K562 (cell line): Measurements from ENCODE around the gene SULT2B1. TPM values are rescaled to one million over a fixed set of nuclear protein-coding genes. Genes with fewer than 3 reads are reported as not detected.
A peak's percentile ranks its signal among the peaks of the same experiment; 100 is the strongest.

Experiments
- BCOR ChIP-seq: fragments of 450-650 bp; IDR thresholded peaks from 2 replicates; pipeline ENCODE4 v1.6.1; 2016
- HDAC8 ChIP-seq: fragments of 450-650 bp; IDR thresholded peaks from 2 replicates; pipeline ENCODE4 v1.6.1; 2016; ENCODE audit warnings: mild to moderate bottlenecking, missing genetic modification characterization, moderate library complexity, missing compliant biosample characterization
- HDGF ChIP-seq: fragments of 450-650 bp; IDR thresholded peaks from 2 replicates; pipeline ENCODE4 v1.6.1; 2016
- HMBOX1 ChIP-seq: sonication (generic); IDR thresholded peaks from 2 replicates; pipeline ENCODE4 v1.6.1; 2016
- HOMEZ ChIP-seq: fragments of 250-450 bp; sonication (Bioruptor Pico); IDR thresholded peaks from 2 replicates; pipeline ENCODE4 v1.4.0; 2020; ENCODE audit warnings: mild to moderate bottlenecking, moderate library complexity
- NFRKB ChIP-seq: fragments of 450-650 bp; IDR thresholded peaks from 2 replicates; pipeline ENCODE4 v1.6.1; 2016; ENCODE audit warnings: low read depth
- NFYB ChIP-seq: IDR thresholded peaks from 2 replicates; pipeline ENCODE4 v1.6.1; 2011; ENCODE audit warnings: mild to moderate bottlenecking, moderate library complexity; ENCODE audit not compliant: insufficient read length; ENCODE audit errors: extremely low read depth
- RBM22 ChIP-seq: fragments of 200-400 bp; formaldehyde crosslinking; IDR thresholded peaks from 2 replicates; pipeline ENCODE4 v1.6.1; 2018; ENCODE audit warnings: low read length, low read depth; ENCODE audit not compliant: poor library complexity, severe bottlenecking
- SMARCA5 ChIP-seq: fragments of 450-650 bp; IDR thresholded peaks from 2 replicates; pipeline ENCODE4 v1.6.1; 2016
- TGIF2 ChIP-seq: sonication (generic); formaldehyde crosslinking; IDR thresholded peaks from 2 replicates; pipeline ENCODE4 v1.8.1; 2022; ENCODE audit warnings: mild to moderate bottlenecking, missing genetic modification reagents, moderate library complexity
- TSC22D4 ChIP-seq: fragments of 450-650 bp; IDR thresholded peaks from 2 replicates; pipeline ENCODE4 v1.6.1; 2016; ENCODE audit warnings: missing genetic modification characterization, missing biosample characterization, control low read depth
- ZNF639 ChIP-seq, 2 experiments: fragments of 200-800 bp in 1 of 2; sonication (Bioruptor generic) in 1 of 2; sonication (generic) in 1 of 2; formaldehyde crosslinking in 1 of 2; IDR thresholded peaks in 1 of 2; conservative IDR thresholded peaks in 1 of 2; 2 replicates each; pipeline versions ENCODE4 v1.5.0 to v1.6.1; 2016 to 2020; ENCODE audit warnings: missing compliant biosample characterization in 1 of 2, missing genetic modification characterization in 1 of 2, missing genetic modification reagents in 1 of 2
- polyA plus RNA-seq, 8 experiments: library from polyadenylated mRNA; depleted of rRNA in 4 of 8; stranded (reverse) in 5 of 8; unstranded in 3 of 8; fragments of >200 nt; fragmentation: Nextera tagmentation in 2 of 8; fragmentation: Illumina TruSeq in 1 of 8; extraction: Ambion mirVana in 2 of 8; extraction: Trizol in 1 of 8; gene quantifications; 2 replicates each; pipeline versions ENCODE4 v1.2.1 to v1.2.3, GENCODE V29; 2011 to 2014; ENCODE audit warnings: inconsistent platforms in 1 of 8, missing spikeins in 1 of 8
- total RNA-seq, 7 experiments: library from RNA; depleted of rRNA in 6 of 7; stranded (reverse); fragments of >200 nt in 6 of 7; fragmentation: Illumina TruSeq in 2 of 7; extraction: Trizol in 2 of 7; gene quantifications; 2 replicates each; pipeline versions ENCODE4 v1.2.1 to v1.2.3, GENCODE V29; 2011 to 2021; ENCODE audit warnings: low replicate concordance in 1 of 7
- TF ChIP-seq, protein P1 (sequence below): fragments of 250-450 bp; sonication (Bioruptor Pico); IDR thresholded peaks from 2 replicates; pipeline ENCODE4 v1.5.0; 2021
- TF ChIP-seq, protein P2 (sequence below), 2 experiments: fragments of 450-650 bp in 1 of 2; IDR thresholded peaks; 2 replicates each; pipeline ENCODE4 v1.6.1; 2011 to 2017; ENCODE audit warnings: low read depth in 2 of 2, antibody characterized with exemption in 1 of 2, borderline replicate concordance in 1 of 2, low read length in 1 of 2, mild to moderate bottlenecking in 1 of 2, mixed read lengths in 1 of 2; ENCODE audit not compliant: control insufficient read depth in 1 of 2
- TF ChIP-seq, protein P3 (sequence below): fragments of 450-650 bp; IDR thresholded peaks from 2 replicates; pipeline ENCODE4 v1.7.0; 2016; ENCODE audit warnings: borderline replicate concordance

The SULT2B1 gene
- total and polyA plus RNA-seq, 9 of the 15 experiments (the other 6 are each of a cell fraction or from before 2014, with no cell fraction given), result 0.09 to 0.62 (median 0.22) TPM; not detected in 2

- TF ChIP-seq ZNF639 (CRISPR knock-in tag; conservative IDR thresholded peaks at IDR 0.05 in 1 of 2, IDR thresholded peaks at IDR 0.05 in 1 of 2), result no peak
- TF ChIP-seq, protein P1, sequence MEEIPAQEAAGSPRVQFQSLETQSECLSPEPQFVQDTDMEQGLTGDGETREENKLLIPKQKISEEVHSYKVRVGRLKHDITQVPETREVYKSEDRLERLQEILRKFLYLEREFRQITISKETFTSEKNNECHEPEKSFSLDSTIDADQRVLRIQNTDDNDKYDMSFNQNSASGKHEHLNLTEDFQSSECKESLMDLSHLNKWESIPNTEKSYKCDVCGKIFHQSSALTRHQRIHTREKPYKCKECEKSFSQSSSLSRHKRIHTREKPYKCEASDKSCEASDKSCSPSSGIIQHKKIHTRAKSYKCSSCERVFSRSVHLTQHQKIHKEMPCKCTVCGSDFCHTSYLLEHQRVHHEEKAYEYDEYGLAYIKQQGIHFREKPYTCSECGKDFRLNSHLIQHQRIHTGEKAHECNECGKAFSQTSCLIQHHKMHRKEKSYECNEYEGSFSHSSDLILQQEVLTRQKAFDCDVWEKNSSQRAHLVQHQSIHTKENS (CRISPR knock-in tag), result no peak
- no peak for TF ChIP-seq TGIF2
- peak; percentile 40; the same call in 1 of the 2 replicates for TF ChIP-seq BCOR
- TF ChIP-seq RBM22, result no peak
- TF ChIP-seq, protein P2, sequence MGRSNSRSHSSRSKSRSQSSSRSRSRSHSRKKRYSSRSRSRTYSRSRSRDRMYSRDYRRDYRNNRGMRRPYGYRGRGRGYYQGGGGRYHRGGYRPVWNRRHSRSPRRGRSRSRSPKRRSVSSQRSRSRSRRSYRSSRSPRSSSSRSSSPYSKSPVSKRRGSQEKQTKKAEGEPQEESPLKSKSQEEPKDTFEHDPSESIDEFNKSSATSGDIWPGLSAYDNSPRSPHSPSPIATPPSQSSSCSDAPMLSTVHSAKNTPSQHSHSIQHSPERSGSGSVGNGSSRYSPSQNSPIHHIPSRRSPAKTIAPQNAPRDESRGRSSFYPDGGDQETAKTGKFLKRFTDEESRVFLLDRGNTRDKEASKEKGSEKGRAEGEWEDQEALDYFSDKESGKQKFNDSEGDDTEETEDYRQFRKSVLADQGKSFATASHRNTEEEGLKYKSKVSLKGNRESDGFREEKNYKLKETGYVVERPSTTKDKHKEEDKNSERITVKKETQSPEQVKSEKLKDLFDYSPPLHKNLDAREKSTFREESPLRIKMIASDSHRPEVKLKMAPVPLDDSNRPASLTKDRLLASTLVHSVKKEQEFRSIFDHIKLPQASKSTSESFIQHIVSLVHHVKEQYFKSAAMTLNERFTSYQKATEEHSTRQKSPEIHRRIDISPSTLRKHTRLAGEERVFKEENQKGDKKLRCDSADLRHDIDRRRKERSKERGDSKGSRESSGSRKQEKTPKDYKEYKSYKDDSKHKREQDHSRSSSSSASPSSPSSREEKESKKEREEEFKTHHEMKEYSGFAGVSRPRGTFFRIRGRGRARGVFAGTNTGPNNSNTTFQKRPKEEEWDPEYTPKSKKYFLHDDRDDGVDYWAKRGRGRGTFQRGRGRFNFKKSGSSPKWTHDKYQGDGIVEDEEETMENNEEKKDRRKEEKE (IDR thresholded peaks at IDR 0.05; ENCODE audit: borderline replicate concordance in 1 of 2, control insufficient read depth in 1 of 2, low read depth in 2 of 2, low read length in 1 of 2), result no peak
- TF ChIP-seq HDGF, result no peak
- TF ChIP-seq, protein P3, sequence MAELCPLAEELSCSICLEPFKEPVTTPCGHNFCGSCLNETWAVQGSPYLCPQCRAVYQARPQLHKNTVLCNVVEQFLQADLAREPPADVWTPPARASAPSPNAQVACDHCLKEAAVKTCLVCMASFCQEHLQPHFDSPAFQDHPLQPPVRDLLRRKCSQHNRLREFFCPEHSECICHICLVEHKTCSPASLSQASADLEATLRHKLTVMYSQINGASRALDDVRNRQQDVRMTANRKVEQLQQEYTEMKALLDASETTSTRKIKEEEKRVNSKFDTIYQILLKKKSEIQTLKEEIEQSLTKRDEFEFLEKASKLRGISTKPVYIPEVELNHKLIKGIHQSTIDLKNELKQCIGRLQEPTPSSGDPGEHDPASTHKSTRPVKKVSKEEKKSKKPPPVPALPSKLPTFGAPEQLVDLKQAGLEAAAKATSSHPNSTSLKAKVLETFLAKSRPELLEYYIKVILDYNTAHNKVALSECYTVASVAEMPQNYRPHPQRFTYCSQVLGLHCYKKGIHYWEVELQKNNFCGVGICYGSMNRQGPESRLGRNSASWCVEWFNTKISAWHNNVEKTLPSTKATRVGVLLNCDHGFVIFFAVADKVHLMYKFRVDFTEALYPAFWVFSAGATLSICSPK, result no peak
- no peak for TF ChIP-seq NFRKB
- no peak for TF ChIP-seq SMARCA5
- no peak for TF ChIP-seq NFYB
- TF ChIP-seq HMBOX1, result no peak
- TF ChIP-seq HDAC8 (tag), result no peak
- no peak for TF ChIP-seq HOMEZ (CRISPR knock-in tag)
- no peak for TF ChIP-seq TSC22D4
These were observed 80.7 kb downstream of the SULT2B1 start (continued) for GRCh38 chr19:48632692-48633147.
